GM21619 (cell line): ENCODE data around the gene NYAP2.

Experiments
- ATAC-seq: cut with Tn5 transposase; IDR thresholded peaks from one replicate; pipeline ENCODE4 v1.9.1; 2021; ENCODE audit not compliant: unreplicated experiment

The NYAP2 gene

GRCh38 chr2:225536036-225536435 lies 136.5 kb downstream of the NYAP2 start:
- no peak for ATAC-seq

GRCh38 chr2:225543626-225544025 lies 144.1 kb downstream of the NYAP2 start:
- ATAC-seq, result no peak

- no peak for ATAC-seq
Observed at GRCh38 chr2:225556461-225556860, 157.0 kb downstream of the NYAP2 start.

- ATAC-seq, result no peak
Observed at GRCh38 chr2:225558399-225559071, 159.0 kb downstream of the NYAP2 start.

GRCh38 chr2:225559072-225559415 lies 159.5 kb downstream of the NYAP2 start:
- ATAC-seq, result no peak

- no peak for ATAC-seq
Observed at GRCh38 chr2:225566798-225567197, 167.3 kb downstream of the NYAP2 start.

- no peak for ATAC-seq
Observed at GRCh38 chr2:225569995-225570394, 170.5 kb downstream of the NYAP2 start.

- ATAC-seq, result no peak
Observed at GRCh38 chr2:225573603-225574002, 174.1 kb downstream of the NYAP2 start.

- ATAC-seq, result no peak
Observed at GRCh38 chr2:225574582-225575138, 175.2 kb downstream of the NYAP2 start.

GRCh38 chr2:225581135-225581534 lies 181.6 kb downstream of the NYAP2 start:
- no peak for ATAC-seq

GRCh38 chr2:225581906-225582305 lies 182.4 kb downstream of the NYAP2 start:
- no peak for ATAC-seq

- ATAC-seq, result no peak
Observed at GRCh38 chr2:225582355-225583116, 183.0 kb downstream of the NYAP2 start.

- ATAC-seq, result no peak
Observed at GRCh38 chr2:225584796-225585195, 185.3 kb downstream of the NYAP2 start.

GRCh38 chr2:225590932-225591331 lies 191.4 kb downstream of the NYAP2 start:
- ATAC-seq, result no peak

- ATAC-seq, result no peak
Observed at GRCh38 chr2:225597911-225598310, 198.4 kb downstream of the NYAP2 start.

GRCh38 chr2:225598426-225598825 lies 198.9 kb downstream of the NYAP2 start:
- no peak for ATAC-seq

- no peak for ATAC-seq
Observed at GRCh38 chr2:225598897-225599296, 199.4 kb downstream of the NYAP2 start.

GRCh38 chr2:225599856-225600255 lies 200.3 kb downstream of the NYAP2 start:
- no peak for ATAC-seq

- ATAC-seq, result peak; percentile 60
Observed at GRCh38 chr2:225600444-225600843, 200.9 kb downstream of the NYAP2 start.

- ATAC-seq, result no peak
Observed at GRCh38 chr2:225600865-225601264, 201.4 kb downstream of the NYAP2 start.

- ATAC-seq, result no peak
Observed at GRCh38 chr2:225602205-225602604, 202.7 kb downstream of the NYAP2 start.

- no peak for ATAC-seq
Observed at GRCh38 chr2:225608136-225608535, 208.6 kb downstream of the NYAP2 start.
